K562 (cell line): ENCODE data around the gene NALCN. TPM values are rescaled to one million over a fixed set of nuclear protein-coding genes. Genes with fewer than 3 reads are reported as not detected.

Experiments
- ATAC-seq: fragments of 200-7000 bp; cut with Tn5 transposase; 3 replicates; pipeline ENCODE4 v1.9.1; 2020; ENCODE audit warnings: moderate library complexity
- BruUV-seq: library from RNA; stranded (reverse); fragments of 400-500 nt; replicated peaks from 2 replicates; lab custom pipeline; 2021; lab: Mats Ljungman, UMichigan
- CTCF ChIA-PET: fragments of 300-600 bp; formaldehyde crosslinking; extraction: SDS; loops from one replicate; lab custom pipeline; 2021; ENCODE audit warnings: low intra/inter-chr PET ratio; lab: Yijun Ruan, JAX
- POLR2A ChIA-PET: fragments of 300-600, 350-650 bp; sonication (Branson Sonifier 250); formaldehyde crosslinking; extraction: SDS; loops from one replicate; lab custom pipeline; 2021; ENCODE audit warnings: antibody characterized with exemption, inconsistent platforms; lab: Yijun Ruan, JAX
- DNase-seq, 4 experiments: peaks; one replicate each; pipeline versions ENCODE4 v3.0.0 to v3.0.0-alpha.2; 2011 to 2018; ENCODE audit warnings: low spot score in 3 of 4, mixed read lengths in 3 of 4; ENCODE audit errors: extremely low read depth in 1 of 4
- FAIRE-seq: peaks from 2 replicates; lab custom pipeline; 2011; peaks lifted over from hg19 to GRCh38; lab: Jason Lieb, UNC
- H2AFZ ChIP-seq: 2 replicates; pipeline ENCODE4 v1.6.0; 2011; ENCODE audit warnings: low read depth, low read length, control low read depth, inconsistent platforms
- H3K27ac ChIP-seq: fragments of 200-600 bp; 3 replicates; pipeline ENCODE4 v1.8.0; 2011; ENCODE audit warnings: low read depth, mild to moderate bottlenecking, control low read depth, inconsistent platforms, low read length, moderate library complexity, mixed read lengths; ENCODE audit errors: extremely low read depth
- H3K27me3 ChIP-seq, 2 experiments: fragments of 300-600 bp in 1 of 2; 2 replicates in 1 of 2; 3 replicates in 1 of 2; pipeline versions ENCODE4 v1.6.0 to v1.8.0; 2011; ENCODE audit warnings: inconsistent platforms in 2 of 2, low read length in 2 of 2, mild to moderate bottlenecking in 1 of 2, mixed read lengths in 1 of 2, moderate library complexity in 1 of 2; ENCODE audit not compliant: control insufficient read depth in 2 of 2, insufficient read depth in 2 of 2
- H3K36me3 ChIP-seq: fragments of 300-600 bp; 3 replicates; pipeline ENCODE4 v1.8.0; 2011; ENCODE audit warnings: mild to moderate bottlenecking, low read length, inconsistent platforms; ENCODE audit not compliant: control insufficient read depth, insufficient read depth
- H3K4me1 ChIP-seq, 2 experiments: fragments of 200-600 bp in 1 of 2; replicated peaks in 1 of 2; 2 replicates in 1 of 2; 3 replicates in 1 of 2; pipeline versions ENCODE4 v1.5.1 to v1.8.0; 2011; ENCODE audit warnings: inconsistent platforms in 2 of 2, low read length in 2 of 2, mild to moderate bottlenecking in 1 of 2, mixed read lengths in 1 of 2, moderate library complexity in 1 of 2; ENCODE audit not compliant: control insufficient read depth in 2 of 2, insufficient read depth in 2 of 2
- H3K4me2 ChIP-seq: 2 replicates; pipeline ENCODE4 v1.6.1; 2011; ENCODE audit warnings: low read length, control low read depth, inconsistent platforms, mixed read lengths; ENCODE audit not compliant: insufficient read depth
- H3K4me3 ChIP-seq: fragments of 200-600 bp; sonication (generic), shearing (Covaris generic); 2 replicates; pipeline ENCODE4 v1.5.1; 2016; ENCODE audit warnings: control low read depth, inconsistent platforms
- H3K79me2 ChIP-seq: fragments of 200-600 bp; 3 replicates; pipeline ENCODE4 v1.8.0; 2011; ENCODE audit warnings: low read length, inconsistent platforms; ENCODE audit not compliant: control insufficient read depth, insufficient read depth
- H3K9ac ChIP-seq, 2 experiments: 2 replicates each; pipeline versions ENCODE4 v1.6.0 to v1.6.1; 2011; ENCODE audit warnings: low read depth in 2 of 2, low read length in 2 of 2, control low read depth in 1 of 2, inconsistent platforms in 1 of 2, mild to moderate bottlenecking in 1 of 2, mixed read lengths in 1 of 2; ENCODE audit not compliant: insufficient read depth in 1 of 2
- H3K9me1 ChIP-seq: one replicate; pipeline ENCODE4 v1.6.0; 2011; ENCODE audit warnings: inconsistent platforms, mild to moderate bottlenecking, low read length, moderate library complexity; ENCODE audit not compliant: control insufficient read depth, insufficient read depth
- H3K9me3 ChIP-seq: replicated peaks from 2 replicates; pipeline ENCODE4 v1.5.1; 2011; ENCODE audit warnings: low read depth, low read length, inconsistent platforms; ENCODE audit not compliant: control insufficient read depth, insufficient read depth
- H4K20me1 ChIP-seq: replicated peaks from 2 replicates; pipeline ENCODE4 v1.6.1; 2011; ENCODE audit warnings: low read length, inconsistent platforms, mixed read lengths; ENCODE audit not compliant: control insufficient read depth, insufficient read depth
- WGBS: fragments of 100-300 bp; shearing (Covaris generic); methylation state at CpG from one replicate; pipeline ENCODE4 v1.1.6; 2016; ENCODE audit warnings: low coverage, mixed read lengths; ENCODE audit not compliant: insufficient coverage; ENCODE audit errors: missing lambda C conversion rate; 5-methylcytosine and 5-hydroxymethylcytosine counted together
- in situ Hi-C: fragments of 300-500 bp; cut with MboI; formaldehyde crosslinking; loops from 4 replicates; pipeline ENCODE4 v1.15.0; 2018; ENCODE audit warnings: inconsistent platforms, mixed read lengths
- intact Hi-C: fragments of 100-400 bp; cut with micrococcal nuclease; formaldehyde crosslinking; loops from 2 replicates; pipeline ENCODE4 v1.14.2; 2022
- polyA plus RNA-seq, 8 experiments: library from polyadenylated mRNA; depleted of rRNA in 4 of 8; stranded (reverse) in 5 of 8; unstranded in 3 of 8; fragments of >200 nt; fragmentation: Nextera tagmentation in 2 of 8; fragmentation: Illumina TruSeq in 1 of 8; extraction: Ambion mirVana in 2 of 8; extraction: Trizol in 1 of 8; gene quantifications; 2 replicates each; pipeline versions ENCODE4 v1.2.1 to v1.2.3, GENCODE V29; 2011 to 2014; ENCODE audit warnings: inconsistent platforms in 1 of 8, missing spikeins in 1 of 8
- total RNA-seq, 7 experiments: library from RNA; depleted of rRNA in 6 of 7; stranded (reverse); fragments of >200 nt in 6 of 7; fragmentation: Illumina TruSeq in 2 of 7; extraction: Trizol in 2 of 7; gene quantifications; 2 replicates each; pipeline versions ENCODE4 v1.2.1 to v1.2.3, GENCODE V29; 2011 to 2021; ENCODE audit warnings: low replicate concordance in 1 of 7
- TF ChIP-seq, protein P1 (sequence below): IDR thresholded peaks from 3 replicates; pipeline ENCODE4 v1.6.1; 2011; ENCODE audit warnings: borderline replicate concordance, mild to moderate bottlenecking, moderate library complexity; ENCODE audit not compliant: insufficient read length; ENCODE audit errors: extremely low read depth

NALCN gene
- total and polyA plus RNA-seq, 9 of the 15 experiments (the other 6 are each of a cell fraction or from before 2014, with no cell fraction given) = not detected

GRCh38 chr13:101140087-101140770, 276.1 kb downstream of the NALCN start:
- no peak for ATAC-seq
- Histone ChIP-seq H3K9me3 (no peaks in the 10 kb centered on the region), H2AFZ (no peak overlapping the region), H3K9me1 (no peaks in the 10 kb centered on the region), H4K20me1 (no peaks in the 10 kb centered on the region), H3K79me2 (no peaks in the 10 kb centered on the region), H3K9ac (no peak overlapping the region), H3K4me2 (no peak overlapping the region), H3K27ac (no peak overlapping the region), H3K4me3 (no peak overlapping the region), H3K4me1 (no peaks in the 10 kb centered on the region), H3K27me3 (no peaks in the 10 kb centered on the region), H3K36me3 (no peaks in the 10 kb centered on the region)
- no peak for FAIRE-seq
- WGBS = 0% methylated on average over 6 of the region's 9 CpGs
- intact Hi-C loops (no loop called here), in situ Hi-C loops (loop anchor here (25.0 kb wide), 1 partner anchor 1422 kb away; no protein-coding TSS in a partner anchor)
- BruUV-seq = no TSS peak
- DNase-seq = no peak
- TF ChIP-seq, protein P1, sequence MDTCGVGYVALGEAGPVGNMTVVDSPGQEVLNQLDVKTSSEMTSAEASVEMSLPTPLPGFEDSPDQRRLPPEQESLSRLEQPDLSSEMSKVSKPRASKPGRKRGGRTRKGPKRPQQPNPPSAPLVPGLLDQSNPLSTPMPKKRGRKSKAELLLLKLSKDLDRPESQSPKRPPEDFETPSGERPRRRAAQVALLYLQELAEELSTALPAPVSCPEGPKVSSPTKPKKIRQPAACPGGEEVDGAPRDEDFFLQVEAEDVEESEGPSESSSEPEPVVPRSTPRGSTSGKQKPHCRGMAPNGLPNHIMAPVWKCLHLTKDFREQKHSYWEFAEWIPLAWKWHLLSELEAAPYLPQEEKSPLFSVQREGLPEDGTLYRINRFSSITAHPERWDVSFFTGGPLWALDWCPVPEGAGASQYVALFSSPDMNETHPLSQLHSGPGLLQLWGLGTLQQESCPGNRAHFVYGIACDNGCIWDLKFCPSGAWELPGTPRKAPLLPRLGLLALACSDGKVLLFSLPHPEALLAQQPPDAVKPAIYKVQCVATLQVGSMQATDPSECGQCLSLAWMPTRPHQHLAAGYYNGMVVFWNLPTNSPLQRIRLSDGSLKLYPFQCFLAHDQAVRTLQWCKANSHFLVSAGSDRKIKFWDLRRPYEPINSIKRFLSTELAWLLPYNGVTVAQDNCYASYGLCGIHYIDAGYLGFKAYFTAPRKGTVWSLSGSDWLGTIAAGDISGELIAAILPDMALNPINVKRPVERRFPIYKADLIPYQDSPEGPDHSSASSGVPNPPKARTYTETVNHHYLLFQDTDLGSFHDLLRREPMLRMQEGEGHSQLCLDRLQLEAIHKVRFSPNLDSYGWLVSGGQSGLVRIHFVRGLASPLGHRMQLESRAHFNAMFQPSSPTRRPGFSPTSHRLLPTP = no peak
- ChIA-PET POLR2A (interaction anchor here (0.6 kb wide), 1 partner anchor 468 kb away, joined by 3 read pairs; no protein-coding TSS in a partner anchor), CTCF (no interaction called here)
